Uterus (tissue), 4 donors: ENCODE results near the gene EFNA3. TPM values are rescaled to one million over a fixed set of nuclear protein-coding genes. Genes with fewer than 3 reads are reported as not detected.

Source experiments
- DNase-seq, 2 donors: peaks; one replicate each; pipeline ENCODE4 v3.0.0-alpha.2; 2019 to 2020
- H3K27ac ChIP-seq, 2 donors: fragments of 200-600 bp; sonication (generic); 1 replicate in 1 of 2; 2 replicates in 1 of 2; pipeline ENCODE4 v1.5.1; 2016 to 2018
- H3K27me3 ChIP-seq, 2 donors: fragments of 200-600 bp; sonication (generic); one replicate each; pipeline ENCODE4 v1.5.1; 2018 to 2019; ENCODE audit warnings: control low read depth in 1 of 2
- H3K36me3 ChIP-seq, 2 donors: fragments of 200-600 bp; sonication (generic); one replicate each; pipeline ENCODE4 v1.5.1; 2019; ENCODE audit warnings: control low read depth in 1 of 2
- H3K4me1 ChIP-seq, 2 donors: fragments of 200-600 bp; sonication (generic); one replicate each; pipeline ENCODE4 v1.5.1; 2018 to 2019; ENCODE audit warnings: control low read depth in 1 of 2
- H3K4me3 ChIP-seq, 2 donors: fragments of 200-600 bp; sonication (generic); 1 replicate in 1 of 2; 2 replicates in 1 of 2; pipeline ENCODE4 v1.5.1; 2018 to 2019; ENCODE audit warnings: mild to moderate bottlenecking in 1 of 2
- H3K9me3 ChIP-seq, 2 donors: fragments of 200-600 bp; sonication (generic); one replicate each; pipeline ENCODE4 v1.5.1; 2019; ENCODE audit warnings: control low read depth in 1 of 2
- POLR2A ChIP-seq, 2 donors: fragments of 450-650 bp; IDR thresholded peaks; one replicate each; pipeline ENCODE4 v1.6.1; 2016; ENCODE audit warnings: antibody characterized with exemption in 2 of 2, mild to moderate bottlenecking in 1 of 2, moderate library complexity in 1 of 2
- intact Hi-C: fragments of 100-400 bp; cut with DNase I; formaldehyde crosslinking; loops from one replicate; pipeline ENCODE4 v1.15.1; 2023; ENCODE audit warnings: low total_unique reads
- total RNA-seq, 4 donors: library from RNA; depleted of rRNA in 3 of 4; stranded (reverse); fragments of >200 nt in 3 of 4; gene quantifications; one replicate each; pipeline versions ENCODE4 v1.1.0 to v1.2.4, GENCODE V29; 2014 to 2023
- TF ChIP-seq, protein P1 (sequence below), 4 experiments: fragments of 200-600 bp in 2 of 4; fragments of 450-650 bp in 2 of 4; sonication (generic) in 2 of 4; IDR thresholded peaks; one replicate each; pipeline ENCODE4 v1.5.1; 2016 to 2019; ENCODE audit warnings: antibody characterized with exemption in 4 of 4, mild to moderate bottlenecking in 2 of 4, moderate library complexity in 1 of 4
- donor health status: DM: yes; HTN: yes; CAD: no.

The EFNA3 gene
- total RNA-seq, 4 donors from 2014 or later = 3.2 to 7.6 (median 3.3) TPM; not detected in 1

DNA sequence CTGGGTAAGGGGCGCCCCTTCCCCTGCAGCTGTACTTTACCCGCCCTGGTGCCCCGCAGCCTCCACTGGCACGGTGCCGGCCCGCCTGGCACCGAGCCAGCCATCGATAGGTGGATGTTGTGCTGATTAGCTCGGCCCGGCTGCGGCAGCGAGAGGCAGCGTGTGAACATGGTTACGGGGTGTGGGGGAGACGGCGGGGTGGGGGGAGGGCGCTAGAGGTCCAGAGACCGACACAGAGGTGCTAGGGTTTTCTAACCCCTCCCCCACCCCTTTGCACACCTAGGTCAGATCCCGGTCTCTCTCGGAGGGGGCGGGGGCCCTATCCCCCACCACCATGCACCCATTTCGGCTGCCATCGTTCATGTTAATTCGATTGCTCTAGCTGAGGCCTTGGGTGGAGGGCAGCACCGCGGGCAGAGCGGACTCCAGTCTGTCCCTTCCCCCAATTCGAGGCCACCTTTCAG lies 8.4 kb upstream of the EFNA3 start:
- intact Hi-C loops = no loop called here
- TF ChIP-seq POLR2A (IDR thresholded peaks at IDR 0.05) = no peak
- TF ChIP-seq, protein P1, sequence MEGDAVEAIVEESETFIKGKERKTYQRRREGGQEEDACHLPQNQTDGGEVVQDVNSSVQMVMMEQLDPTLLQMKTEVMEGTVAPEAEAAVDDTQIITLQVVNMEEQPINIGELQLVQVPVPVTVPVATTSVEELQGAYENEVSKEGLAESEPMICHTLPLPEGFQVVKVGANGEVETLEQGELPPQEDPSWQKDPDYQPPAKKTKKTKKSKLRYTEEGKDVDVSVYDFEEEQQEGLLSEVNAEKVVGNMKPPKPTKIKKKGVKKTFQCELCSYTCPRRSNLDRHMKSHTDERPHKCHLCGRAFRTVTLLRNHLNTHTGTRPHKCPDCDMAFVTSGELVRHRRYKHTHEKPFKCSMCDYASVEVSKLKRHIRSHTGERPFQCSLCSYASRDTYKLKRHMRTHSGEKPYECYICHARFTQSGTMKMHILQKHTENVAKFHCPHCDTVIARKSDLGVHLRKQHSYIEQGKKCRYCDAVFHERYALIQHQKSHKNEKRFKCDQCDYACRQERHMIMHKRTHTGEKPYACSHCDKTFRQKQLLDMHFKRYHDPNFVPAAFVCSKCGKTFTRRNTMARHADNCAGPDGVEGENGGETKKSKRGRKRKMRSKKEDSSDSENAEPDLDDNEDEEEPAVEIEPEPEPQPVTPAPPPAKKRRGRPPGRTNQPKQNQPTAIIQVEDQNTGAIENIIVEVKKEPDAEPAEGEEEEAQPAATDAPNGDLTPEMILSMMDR (IDR thresholded peaks at IDR 0.05) = no peak
- Histone ChIP-seq H3K36me3 (no peaks in the 10 kb centered on the region), H3K4me1 (peaks cover 0 to 5% of the 10 kb centered on the region in 2 donors), H3K27me3 (no peaks in the 10 kb centered on the region), H3K4me3 (peak overlapping the region in 1 of 2 donors; percentile 37), H3K9me3 (no peaks in the 10 kb centered on the region), H3K27ac (peak overlapping the region; percentile 11 to 73)
- DNase-seq = no peak

GRCh38 chr1:155070721-155071569 lies 7.7 kb upstream of the EFNA3 start:
- H3K4me1 ChIP-seq = peaks cover 0 to 5% of the 10 kb centered on the region in 2 donors
- H3K4me3 ChIP-seq = peak overlapping the region; percentile 15 to 37
- peak overlapping the region; percentile 11 to 73 for H3K27ac ChIP-seq
- no peaks in the 10 kb centered on the region for H3K9me3 ChIP-seq
- no peaks in the 10 kb centered on the region for H3K36me3 ChIP-seq
- intact Hi-C loops = no loop called here
- no peak for TF ChIP-seq POLR2A (IDR thresholded peaks at IDR 0.05)
- TF ChIP-seq, protein P1 (IDR thresholded peaks at IDR 0.05) = peak; percentile 18 to 61 (median 30)
- H3K27me3 ChIP-seq = no peaks in the 10 kb centered on the region
- DNase-seq = peak; percentile 76 to 78

DNA sequence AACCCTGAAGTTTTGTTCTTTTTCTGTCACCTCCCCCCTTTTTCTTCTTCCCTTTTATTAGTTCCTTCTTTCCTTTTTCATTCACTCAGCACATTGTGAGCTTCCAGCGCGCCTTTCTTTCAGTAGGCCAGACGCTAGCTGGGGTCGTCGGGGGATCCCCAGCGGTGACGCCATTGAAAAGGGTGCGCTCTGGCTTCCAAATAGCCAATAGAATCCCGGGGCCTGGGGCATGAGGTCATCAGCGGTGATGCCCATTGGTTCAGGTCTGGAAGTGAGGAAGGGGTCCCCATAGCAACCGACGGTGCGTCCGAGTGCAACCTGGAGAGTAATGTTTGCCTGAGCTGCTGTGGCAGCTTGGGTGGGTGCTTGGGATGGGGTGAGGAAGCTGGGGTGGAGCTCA lies 6.9 kb upstream of the EFNA3 start:
- no peak overlapping the region for H3K4me3 ChIP-seq
- intact Hi-C loops = no loop called here
- H3K27ac ChIP-seq = peak overlapping the region in 1 of 2 donors; percentile 73

GRCh38 chr1:155072531-155073289 lies 5.9 kb upstream of the EFNA3 start:
- TF ChIP-seq POLR2A (IDR thresholded peaks at IDR 0.05) = no peak
- TF ChIP-seq, protein P1 (IDR thresholded peaks at IDR 0.05) = no peak
- Histone ChIP-seq H3K4me1 (peaks cover 0 to 5% of the 10 kb centered on the region in 2 donors), H3K27ac (no peak overlapping the region), H3K9me3 (no peaks in the 10 kb centered on the region), H3K4me3 (no peak overlapping the region), H3K36me3 (no peaks in the 10 kb centered on the region), H3K27me3 (no peaks in the 10 kb centered on the region)
- intact Hi-C loops = no loop called here
- no peak for DNase-seq

More for the DNA sequence above, 6.9 kb upstream of the EFNA3 start:
- TF ChIP-seq POLR2A (IDR thresholded peaks at IDR 0.05) = no peak
- TF ChIP-seq, protein P1 (IDR thresholded peaks at IDR 0.05) = no peak
- Histone ChIP-seq H3K36me3 (no peaks in the 10 kb centered on the region), H3K9me3 (no peaks in the 10 kb centered on the region), H3K4me1 (peaks cover 0 to 5% of the 10 kb centered on the region in 2 donors), H3K27me3 (no peaks in the 10 kb centered on the region)
- no peak for DNase-seq
